ENCODE data around the gene LRRC42.
"Not testable (repeated sequence)": the region's sequence is repeated elsewhere in the genome, so short reads cannot be mapped to it uniquely, and the experiment has no call there.

LRRC42 gene

GRCh38 chr1:53995683-53996082 lies 49.5 kb downstream of the LRRC42 start:
- no peaks in the 10 kb centered on the region for H3K36me3 Mint-ChIP-seq (ENCODE audit: low read depth)
- intact Hi-C loops (cut with micrococcal nuclease), result no loop called here
- no peaks in the 10 kb centered on the region for H3K27me3 Mint-ChIP-seq
- no peak overlapping the region for H3K4me3 Mint-ChIP-seq
- H3K9me3 Mint-ChIP-seq, result no peaks in the 10 kb centered on the region
- H3K4me1 Mint-ChIP-seq (ENCODE audit: low read depth), result no peaks in the 10 kb centered on the region
- H3K27ac Mint-ChIP-seq, result no peak overlapping the region

- no peak overlapping the region for H3K27ac Mint-ChIP-seq
- no peaks in the 10 kb centered on the region for H3K9me3 Mint-ChIP-seq
- H3K4me3 Mint-ChIP-seq, result no peak overlapping the region
- intact Hi-C loops (cut with micrococcal nuclease), result no loop called here
- H3K36me3 Mint-ChIP-seq (ENCODE audit: low read depth), result no peaks in the 10 kb centered on the region
- no peaks in the 10 kb centered on the region for H3K27me3 Mint-ChIP-seq
- H3K4me1 Mint-ChIP-seq (ENCODE audit: low read depth), result no peaks in the 10 kb centered on the region
Measured at GRCh38 chr1:53998223-53998622, 52.1 kb downstream of the LRRC42 start.

GRCh38 chr1:53999920-54000319 lies 53.8 kb downstream of the LRRC42 start:
- H3K36me3 Mint-ChIP-seq (ENCODE audit: low read depth), result no peaks in the 10 kb centered on the region
- intact Hi-C loops (cut with micrococcal nuclease), result no loop called here
- H3K4me3 Mint-ChIP-seq, result no peak overlapping the region
- no peaks in the 10 kb centered on the region for H3K9me3 Mint-ChIP-seq
- no peaks in the 10 kb centered on the region for H3K27me3 Mint-ChIP-seq
- H3K27ac Mint-ChIP-seq, result no peak overlapping the region
- no peaks in the 10 kb centered on the region for H3K4me1 Mint-ChIP-seq (ENCODE audit: low read depth)

- H3K4me3 Mint-ChIP-seq, result no peak overlapping the region
- no peaks in the 10 kb centered on the region for H3K4me1 Mint-ChIP-seq (ENCODE audit: low read depth)
- no peaks in the 10 kb centered on the region for H3K9me3 Mint-ChIP-seq
- no peaks in the 10 kb centered on the region for H3K36me3 Mint-ChIP-seq (ENCODE audit: low read depth)
- no peaks in the 10 kb centered on the region for H3K27me3 Mint-ChIP-seq
- intact Hi-C loops (cut with micrococcal nuclease), result no loop called here
- no peak overlapping the region for H3K27ac Mint-ChIP-seq
Measured at GRCh38 chr1:54001591-54001990, 55.4 kb downstream of the LRRC42 start.

GRCh38 chr1:54002544-54003248 lies 56.5 kb downstream of the LRRC42 start:
- intact Hi-C loops (cut with micrococcal nuclease), result no loop called here
- H3K27ac Mint-ChIP-seq, result no peak overlapping the region
- H3K9me3 Mint-ChIP-seq, result no peaks in the 10 kb centered on the region
- H3K36me3 Mint-ChIP-seq (ENCODE audit: low read depth), result no peaks in the 10 kb centered on the region
- H3K27me3 Mint-ChIP-seq, result no peaks in the 10 kb centered on the region
- H3K4me1 Mint-ChIP-seq (ENCODE audit: low read depth), result no peaks in the 10 kb centered on the region
- no peak overlapping the region for H3K4me3 Mint-ChIP-seq

- H3K4me1 Mint-ChIP-seq (ENCODE audit: low read depth), result no peaks in the 10 kb centered on the region
- intact Hi-C loops (cut with micrococcal nuclease), result no loop called here
- no peaks in the 10 kb centered on the region for H3K36me3 Mint-ChIP-seq (ENCODE audit: low read depth)
- no peak overlapping the region for H3K27ac Mint-ChIP-seq
- no peaks in the 10 kb centered on the region for H3K9me3 Mint-ChIP-seq
- no peaks in the 10 kb centered on the region for H3K27me3 Mint-ChIP-seq
- H3K4me3 Mint-ChIP-seq, result no peak overlapping the region
Measured at GRCh38 chr1:54003249-54003646, 57.1 kb downstream of the LRRC42 start.

DNA sequence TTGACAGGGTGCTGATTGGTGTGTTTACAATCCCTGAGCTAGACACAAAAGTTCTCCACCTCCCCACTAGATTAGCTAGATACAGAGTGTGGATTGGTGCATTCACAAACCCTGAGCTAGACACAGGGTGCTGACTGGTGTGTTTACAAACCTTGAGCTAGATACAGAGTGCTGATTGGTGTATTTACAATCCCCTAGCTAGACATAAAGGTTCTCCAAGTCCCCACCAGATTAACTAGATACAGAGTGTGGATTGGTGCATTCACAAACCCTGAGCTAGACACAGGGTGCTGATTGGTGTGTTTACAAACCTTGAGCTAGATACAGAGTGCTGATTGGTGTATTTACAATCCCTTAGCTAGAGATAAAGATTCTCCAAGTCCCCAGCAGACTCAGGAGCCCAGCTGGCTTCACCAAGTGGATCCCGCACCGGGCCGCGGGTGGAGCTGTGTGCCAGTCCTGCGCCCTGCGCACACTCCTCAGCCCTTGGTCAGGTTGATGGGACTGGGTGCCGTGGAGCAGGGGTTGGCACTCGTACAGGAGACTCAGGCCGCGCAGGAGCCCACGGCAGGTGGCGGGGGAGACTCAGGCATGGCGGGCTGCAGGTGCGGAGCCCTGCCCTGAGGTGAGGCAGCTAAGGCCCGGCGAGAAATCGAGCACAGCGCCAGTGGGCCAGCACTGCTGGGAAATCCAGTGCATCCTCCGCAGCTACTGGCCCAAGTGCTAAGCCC lies 57.8 kb downstream of the LRRC42 start:
- H3K27me3 Mint-ChIP-seq; H3K27ac Mint-ChIP-seq; H3K36me3 Mint-ChIP-seq (ENCODE audit: low read depth); H3K9me3 Mint-ChIP-seq; intact Hi-C loops (cut with micrococcal nuclease); H3K4me1 Mint-ChIP-seq (ENCODE audit: low read depth); H3K4me3 Mint-ChIP-seq: not testable (repeated sequence)

- H3K36me3 Mint-ChIP-seq (ENCODE audit: low read depth), result no peaks in the 10 kb centered on the region
- intact Hi-C loops (cut with micrococcal nuclease), result no loop called here
- H3K4me3 Mint-ChIP-seq, result no peak overlapping the region
- no peaks in the 10 kb centered on the region for H3K27me3 Mint-ChIP-seq
- no peaks in the 10 kb centered on the region for H3K9me3 Mint-ChIP-seq
- no peaks in the 10 kb centered on the region for H3K4me1 Mint-ChIP-seq (ENCODE audit: low read depth)
- H3K27ac Mint-ChIP-seq, result no peak overlapping the region
Measured at GRCh38 chr1:54004481-54005049, 58.4 kb downstream of the LRRC42 start.

DNA sequence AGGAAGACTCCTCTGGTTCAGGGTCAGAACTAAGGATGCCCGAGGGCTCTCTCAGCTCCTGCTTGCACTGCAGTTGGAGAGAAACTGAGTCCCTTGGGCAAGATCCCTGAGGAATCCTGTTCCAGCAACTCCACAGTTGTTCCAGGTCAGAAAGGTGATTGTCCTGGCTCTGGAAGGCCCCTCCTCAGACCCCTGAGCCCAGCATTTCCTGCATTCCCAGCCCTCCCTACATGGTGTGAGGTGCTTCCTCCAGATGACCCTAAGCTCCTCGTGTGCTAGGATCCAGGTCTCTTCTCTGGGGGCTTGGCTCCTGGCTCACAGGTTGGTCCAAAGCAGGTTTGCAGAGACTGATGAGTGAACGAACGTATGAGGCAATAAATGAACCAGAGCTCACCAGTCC lies 60.4 kb downstream of the LRRC42 start:
- H3K4me3 Mint-ChIP-seq, result no peak overlapping the region
- intact Hi-C loops (cut with micrococcal nuclease), result no loop called here
- H3K27ac Mint-ChIP-seq, result no peak overlapping the region
- H3K4me1 Mint-ChIP-seq (ENCODE audit: low read depth), result no peaks in the 10 kb centered on the region
- H3K27me3 Mint-ChIP-seq, result peaks cover 1% of the 10 kb centered on the region
- no peaks in the 10 kb centered on the region for H3K9me3 Mint-ChIP-seq
- no peaks in the 10 kb centered on the region for H3K36me3 Mint-ChIP-seq (ENCODE audit: low read depth)

DNA sequence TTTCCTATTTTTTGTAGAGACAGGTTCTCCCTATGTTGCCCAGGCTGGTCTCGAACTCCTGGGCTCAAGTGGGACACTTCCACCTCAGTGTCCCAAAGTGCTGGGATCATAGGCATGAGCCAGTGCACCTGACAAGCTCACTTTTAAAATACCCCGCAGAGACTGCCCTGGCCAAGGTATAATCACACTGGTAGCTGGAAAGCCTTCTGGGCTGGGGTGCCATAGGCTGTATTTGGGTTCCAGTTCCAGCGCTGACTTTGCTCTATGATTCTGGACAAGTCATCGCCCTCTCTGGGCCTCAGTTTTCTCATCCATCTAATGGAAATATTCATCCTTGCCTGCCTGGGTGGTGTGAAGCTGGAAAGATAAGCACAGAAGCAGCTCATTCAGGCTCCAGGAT lies 61.5 kb downstream of the LRRC42 start:
- Mint-ChIP-seq H3K27ac (no peak overlapping the region), H3K27me3 (peaks cover 1% of the 10 kb centered on the region), H3K4me1 (ENCODE audit: low read depth) (no peaks in the 10 kb centered on the region), H3K9me3 (no peaks in the 10 kb centered on the region), H3K4me3 (no peak overlapping the region), H3K36me3 (ENCODE audit: low read depth) (no peaks in the 10 kb centered on the region)
- intact Hi-C loops (cut with micrococcal nuclease), result no loop called here

DNA sequence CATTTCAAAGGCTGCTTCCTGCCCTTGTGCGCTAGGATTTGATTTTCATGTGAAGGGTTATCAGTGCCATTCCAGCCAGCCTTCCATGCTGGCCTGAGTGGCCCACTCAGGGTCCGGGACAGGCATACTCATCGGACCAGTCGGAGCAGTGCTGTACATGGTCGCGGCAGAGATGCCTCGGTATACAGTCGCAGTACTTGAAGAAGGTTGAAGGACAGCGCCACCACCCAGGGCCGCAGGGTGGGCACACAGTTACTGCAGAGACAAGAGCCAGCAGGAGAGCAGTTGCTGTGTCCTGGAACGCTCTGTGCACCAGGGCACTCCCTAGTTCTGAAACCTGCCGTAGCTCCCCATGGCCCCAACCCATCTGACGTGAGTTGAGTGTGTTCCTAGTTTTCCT lies 62.7 kb downstream of the LRRC42 start:
- Mint-ChIP-seq H3K27me3 (peaks cover 1% of the 10 kb centered on the region), H3K27ac (no peak overlapping the region), H3K36me3 (ENCODE audit: low read depth) (no peaks in the 10 kb centered on the region), H3K4me3 (no peak overlapping the region), H3K4me1 (ENCODE audit: low read depth) (no peaks in the 10 kb centered on the region), H3K9me3 (no peaks in the 10 kb centered on the region)
- intact Hi-C loops (cut with micrococcal nuclease), result no loop called here

GRCh38 chr1:54009406-54009805 lies 63.3 kb downstream of the LRRC42 start:
- Mint-ChIP-seq H3K9me3 (no peaks in the 10 kb centered on the region), H3K36me3 (ENCODE audit: low read depth) (no peaks in the 10 kb centered on the region), H3K27me3 (peaks cover 1% of the 10 kb centered on the region), H3K4me3 (no peak overlapping the region), H3K4me1 (ENCODE audit: low read depth) (no peaks in the 10 kb centered on the region), H3K27ac (no peak overlapping the region)
- intact Hi-C loops (cut with micrococcal nuclease), result no loop called here

- Mint-ChIP-seq H3K27ac (no peak overlapping the region), H3K36me3 (ENCODE audit: low read depth) (no peaks in the 10 kb centered on the region), H3K9me3 (no peaks in the 10 kb centered on the region), H3K4me3 (no peak overlapping the region), H3K4me1 (ENCODE audit: low read depth) (no peaks in the 10 kb centered on the region), H3K27me3 (peaks cover 1% of the 10 kb centered on the region)
- intact Hi-C loops (cut with micrococcal nuclease), result no loop called here
Measured at GRCh38 chr1:54010415-54011117, 64.4 kb downstream of the LRRC42 start.

DNA sequence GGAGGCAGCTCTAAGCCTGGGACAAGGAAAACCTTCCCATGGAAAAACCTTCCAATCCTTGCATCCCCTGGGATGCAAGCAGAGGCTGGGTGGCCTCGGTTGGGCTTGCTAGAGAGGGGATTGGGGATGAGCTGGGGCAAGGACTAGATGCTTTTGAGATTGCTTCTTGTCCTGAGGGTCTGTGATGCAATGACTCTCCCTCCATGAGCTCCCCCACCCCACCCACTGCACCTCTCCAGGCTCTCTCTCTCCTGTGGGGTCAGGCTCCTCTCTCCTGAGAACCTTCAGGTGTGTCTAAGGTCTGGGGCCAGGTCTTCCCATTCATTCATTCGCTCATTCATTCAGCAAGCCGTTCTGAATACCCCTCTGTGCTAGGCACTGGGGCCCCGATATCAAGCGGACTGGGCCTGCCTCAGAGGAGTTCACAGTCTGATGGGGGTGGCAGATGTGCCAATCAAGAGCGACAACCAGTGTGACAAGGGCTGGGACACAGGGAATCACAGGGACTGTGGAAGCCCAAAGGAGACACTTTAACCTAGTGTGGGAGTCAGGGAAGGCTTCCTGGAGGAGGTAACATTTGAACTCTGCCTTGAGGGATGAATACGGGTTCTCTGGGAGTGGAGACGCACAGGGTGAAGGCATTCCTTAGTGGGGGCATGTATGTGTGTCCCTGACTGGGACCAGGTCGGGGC lies 65.3 kb downstream of the LRRC42 start:
- intact Hi-C loops (cut with micrococcal nuclease), result no loop called here
- H3K27me3 Mint-ChIP-seq, result peaks cover 1% of the 10 kb centered on the region
- H3K36me3 Mint-ChIP-seq (ENCODE audit: low read depth), result no peaks in the 10 kb centered on the region
- no peaks in the 10 kb centered on the region for H3K4me1 Mint-ChIP-seq (ENCODE audit: low read depth)
- H3K4me3 Mint-ChIP-seq, result no peak overlapping the region
- H3K27ac Mint-ChIP-seq, result no peak overlapping the region
- no peaks in the 10 kb centered on the region for H3K9me3 Mint-ChIP-seq

All from dendritic cell treated with granulocyte-macrophage colony-stimulating factor and Interleukin-4, amounts not matched to agents 40 ng/mL and 50 ng/mL, for 4 days (primary cell).